Activated naive CD4-positive, alpha-beta T cell treated with anti-CD3 and anti-CD28 coated beads, Interleukin-2, amount 50 U/mL, for 72 hours (primary cell): ENCODE data around the gene KIF16B. TPM values are rescaled to one million over a fixed set of nuclear protein-coding genes. Genes with fewer than 3 reads are reported as not detected.

Source experiments
- ATAC-seq, 2 donors: fragments of 150-1000 bp; cut with Tn5 transposase; 2 replicates each; pipeline ENCODE4 v1.10.0; 2021; ENCODE audit warnings: mild to moderate bottlenecking in 2 of 2, moderate library complexity in 2 of 2
- DNase-seq, 2 donors: peaks; one replicate each; pipeline ENCODE4 v3.0.0; 2021 to 2022; ENCODE audit warnings: low spot score in 2 of 2
- H3K27ac Mint-ChIP-seq, 2 donors: one replicate each; pipeline ENCODE4 v1.8.0; 2022; ENCODE audit warnings: mild to moderate bottlenecking in 2 of 2, mixed read lengths in 2 of 2
- H3K36me3 Mint-ChIP-seq, 2 donors: one replicate each; pipeline ENCODE4 v1.8.0; 2022; ENCODE audit warnings: mixed read lengths in 2 of 2
- H3K9me3 Mint-ChIP-seq, 2 donors: one replicate each; pipeline ENCODE4 v1.8.0; 2022; ENCODE audit warnings: mixed read lengths in 2 of 2
- total RNA-seq, 2 donors: library from RNA; stranded (reverse); gene quantifications; one replicate each; pipeline ENCODE4 v1.2.3, GENCODE V29; 2022

KIF16B gene
- total RNA-seq, 2 donors from 2014 or later = 8.3 to 8.9 TPM

DNA sequence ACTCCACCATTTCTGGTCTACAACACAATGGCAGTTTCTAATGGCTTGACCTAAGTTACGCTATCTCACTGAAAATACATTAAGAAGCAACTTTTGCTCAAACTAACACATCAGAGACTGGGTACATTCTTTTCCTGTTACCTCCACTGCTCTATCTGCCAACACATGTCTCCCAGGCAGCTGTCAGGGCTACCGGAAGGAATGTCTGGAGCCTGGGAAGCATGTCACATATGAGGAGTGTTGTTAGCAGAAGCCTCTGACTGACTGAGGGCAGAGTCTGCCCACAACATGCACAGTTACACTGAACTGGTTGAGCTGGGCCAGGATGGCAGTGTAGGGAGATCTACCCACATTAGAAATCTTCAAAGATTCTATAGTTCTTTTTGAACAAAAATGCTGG is 264.5 kb downstream of the KIF16B start:
- H3K9me3 Mint-ChIP-seq = peaks cover 12 to 13% of the 10 kb centered on the region in 2 donors
- no peak for DNase-seq
- no peak for ATAC-seq
- peaks cover 35 to 38% of the 10 kb centered on the region in 2 donors for H3K36me3 Mint-ChIP-seq
- no peak overlapping the region for H3K27ac Mint-ChIP-seq

DNA sequence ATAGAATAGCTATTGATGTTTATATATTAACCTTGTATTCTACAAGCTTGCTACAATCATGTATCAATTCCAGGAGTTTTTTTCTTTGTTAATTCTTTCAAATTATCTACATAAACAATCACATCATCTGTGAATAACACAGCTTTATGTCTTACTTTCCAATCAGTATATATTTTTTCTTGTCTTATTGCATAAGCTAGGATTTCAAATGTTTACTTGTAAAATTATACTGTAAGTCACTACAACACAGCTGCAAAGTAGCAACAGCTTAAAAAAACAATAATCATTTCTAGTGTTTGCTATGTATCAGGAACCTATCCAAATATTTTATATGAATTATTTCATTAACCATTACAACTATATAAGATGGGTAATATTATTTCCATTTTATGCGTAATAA is 270.4 kb downstream of the KIF16B start:
- no peak overlapping the region for H3K27ac Mint-ChIP-seq
- DNase-seq (no peak), ATAC-seq (no peak)
- peaks cover 40 to 48% of the 10 kb centered on the region in 2 donors for H3K36me3 Mint-ChIP-seq
- H3K9me3 Mint-ChIP-seq = peaks cover 24 to 25% of the 10 kb centered on the region in 2 donors

DNA sequence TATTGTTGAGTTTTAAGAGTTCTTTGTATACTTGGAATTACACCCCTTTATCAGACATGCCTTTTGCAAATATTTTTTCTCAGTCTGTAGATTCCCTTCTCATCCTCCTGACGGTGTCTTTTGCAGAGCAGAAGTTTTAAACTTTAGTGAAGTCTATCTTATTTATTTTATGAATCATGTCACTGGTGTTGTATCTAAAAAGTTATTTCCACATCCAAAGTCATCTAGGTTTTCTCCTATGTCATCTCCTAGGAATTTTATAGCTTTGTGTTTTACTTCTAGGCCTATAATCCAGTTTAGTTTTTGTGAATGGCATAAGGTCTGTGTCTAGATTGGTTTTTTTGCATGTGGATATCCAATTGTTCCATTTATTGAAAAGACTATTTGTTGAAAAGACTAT is 271.3 kb downstream of the KIF16B start:
- Mint-ChIP-seq H3K27ac (no peak overlapping the region), H3K36me3 (peaks cover 43 to 50% of the 10 kb centered on the region in 2 donors), H3K9me3 (peaks cover 25 to 26% of the 10 kb centered on the region in 2 donors)
- ATAC-seq (no peak), DNase-seq (no peak)

DNA sequence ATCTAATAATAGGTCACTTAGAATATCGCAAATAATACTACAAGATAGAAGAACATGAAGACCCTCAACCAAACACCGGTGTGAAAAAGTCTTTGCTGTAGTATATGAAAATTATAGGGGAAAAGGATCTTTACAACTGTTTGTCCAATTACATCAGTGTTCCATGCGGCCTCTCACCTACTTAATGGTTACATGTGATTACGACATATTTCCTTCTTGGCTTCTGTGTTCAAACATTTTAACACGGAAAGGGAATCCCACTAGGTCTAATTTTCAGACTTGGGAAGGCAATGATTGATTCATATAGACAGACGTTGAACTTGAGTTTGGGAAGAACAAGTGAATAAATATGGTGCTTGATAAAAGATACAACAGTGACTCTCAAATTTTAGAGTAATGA is 273.4 kb downstream of the KIF16B start:
- peaks cover 30 to 34% of the 10 kb centered on the region in 2 donors for H3K36me3 Mint-ChIP-seq
- H3K9me3 Mint-ChIP-seq = peaks cover 13 to 18% of the 10 kb centered on the region in 2 donors
- ATAC-seq (no peak), DNase-seq (no peak)
- no peak overlapping the region for H3K27ac Mint-ChIP-seq

DNA sequence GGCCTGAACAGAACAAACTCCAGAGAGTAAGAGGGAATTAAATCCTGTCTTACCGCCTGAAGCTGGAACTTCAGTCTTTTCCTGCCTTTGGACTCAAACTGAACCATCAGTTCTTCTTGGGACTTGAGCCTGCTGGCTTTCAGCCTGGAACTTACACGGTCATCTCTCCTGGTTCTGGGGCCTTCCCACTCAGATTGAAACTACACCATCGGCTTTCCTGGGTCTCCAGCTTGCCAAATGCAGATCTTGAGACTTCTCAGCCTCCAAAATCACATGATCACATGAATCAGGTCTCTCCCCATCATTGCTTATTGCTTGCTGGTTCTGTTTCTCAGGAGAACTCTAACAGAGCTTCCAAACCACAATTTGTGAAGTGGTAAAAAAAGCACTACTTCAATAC is 276.3 kb downstream of the KIF16B start:
- peaks cover 4 to 7% of the 10 kb centered on the region in 2 donors for H3K9me3 Mint-ChIP-seq
- no peak for ATAC-seq
- peaks cover 11 to 15% of the 10 kb centered on the region in 2 donors for H3K36me3 Mint-ChIP-seq
- no peak for DNase-seq
- no peak overlapping the region for H3K27ac Mint-ChIP-seq

DNA sequence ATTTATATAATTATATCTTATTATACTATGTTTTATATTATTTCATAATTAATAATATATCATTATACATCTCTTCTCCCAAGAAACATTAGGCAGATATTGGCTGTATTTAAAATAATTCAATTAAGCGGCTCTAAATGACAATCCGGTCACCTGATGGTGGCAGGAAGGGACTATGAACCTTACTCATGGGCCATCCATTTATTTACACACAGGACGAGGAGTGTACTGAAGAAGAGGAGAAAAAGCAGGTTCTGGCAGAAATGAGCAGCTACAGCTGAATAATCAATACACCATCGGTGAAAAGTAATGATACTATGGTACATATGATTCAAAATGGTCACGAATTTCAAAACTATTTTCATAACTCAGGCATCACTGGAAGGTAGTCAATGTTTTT is 277.7 kb downstream of the KIF16B start:
- H3K27ac Mint-ChIP-seq = no peak overlapping the region
- peaks cover 7 to 13% of the 10 kb centered on the region in 2 donors for H3K36me3 Mint-ChIP-seq
- ATAC-seq = no peak
- H3K9me3 Mint-ChIP-seq = peaks cover 5 to 6% of the 10 kb centered on the region in 2 donors
- DNase-seq = no peak

DNA sequence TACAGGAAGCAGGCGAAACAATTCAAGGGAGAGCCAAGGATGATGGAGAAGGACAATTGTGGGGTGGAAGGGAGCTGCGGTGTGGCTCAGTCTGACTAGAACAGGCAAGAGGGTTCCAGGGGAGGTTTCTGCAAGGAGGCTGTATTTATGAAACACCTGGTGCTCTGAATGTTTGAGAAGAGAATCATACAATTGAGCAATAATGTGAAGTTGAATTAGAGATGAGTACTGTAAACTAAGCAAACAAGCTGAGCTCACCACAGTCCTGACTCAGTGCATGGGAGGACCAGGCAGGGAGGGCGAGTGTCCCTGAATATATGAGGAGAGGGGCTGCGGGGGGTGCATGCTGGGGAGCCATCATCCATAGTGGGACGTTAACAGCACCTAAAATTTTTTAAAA is 279.7 kb downstream of the KIF16B start:
- Mint-ChIP-seq H3K9me3 (peaks cover 8% of the 10 kb centered on the region in 2 donors), H3K27ac (no peak overlapping the region), H3K36me3 (peaks cover 23 to 25% of the 10 kb centered on the region in 2 donors)
- DNase-seq (no peak), ATAC-seq (no peak)

DNA sequence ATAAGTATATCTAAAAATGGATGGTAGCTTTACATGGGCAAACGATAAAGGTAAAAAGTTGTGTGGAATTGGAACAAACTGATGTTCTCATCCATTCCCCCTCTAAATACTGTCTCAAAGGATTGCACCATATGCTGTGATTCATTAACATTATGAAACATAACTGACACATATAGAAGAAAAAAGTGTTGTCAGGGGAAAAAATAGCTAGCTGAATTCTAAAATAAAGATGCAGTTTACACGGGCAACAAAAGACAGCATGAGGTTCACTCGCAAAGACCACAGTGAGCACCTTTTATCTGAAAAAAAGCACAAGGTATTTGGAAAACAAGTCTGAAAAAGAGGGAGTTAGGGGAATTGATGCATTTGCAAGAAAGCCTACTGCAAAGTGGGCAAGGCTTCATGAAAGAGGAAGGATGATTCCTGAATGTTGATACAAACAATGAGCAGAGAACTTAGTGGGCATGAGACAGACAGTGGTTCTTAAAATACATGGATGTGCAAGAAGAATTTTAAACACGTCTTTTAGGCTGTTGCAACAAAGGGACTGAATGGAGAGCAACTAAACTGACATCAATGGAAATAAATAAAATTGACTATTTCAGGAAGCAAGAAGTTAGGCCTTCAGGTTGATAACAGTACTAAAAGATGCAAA is 280.9 kb downstream of the KIF16B start:
- ATAC-seq = no peak
- H3K27ac Mint-ChIP-seq = no peak overlapping the region
- peaks cover 16 to 17% of the 10 kb centered on the region in 2 donors for H3K36me3 Mint-ChIP-seq
- no peak for DNase-seq
- H3K9me3 Mint-ChIP-seq = peaks cover 3 to 4% of the 10 kb centered on the region in 2 donors

DNA sequence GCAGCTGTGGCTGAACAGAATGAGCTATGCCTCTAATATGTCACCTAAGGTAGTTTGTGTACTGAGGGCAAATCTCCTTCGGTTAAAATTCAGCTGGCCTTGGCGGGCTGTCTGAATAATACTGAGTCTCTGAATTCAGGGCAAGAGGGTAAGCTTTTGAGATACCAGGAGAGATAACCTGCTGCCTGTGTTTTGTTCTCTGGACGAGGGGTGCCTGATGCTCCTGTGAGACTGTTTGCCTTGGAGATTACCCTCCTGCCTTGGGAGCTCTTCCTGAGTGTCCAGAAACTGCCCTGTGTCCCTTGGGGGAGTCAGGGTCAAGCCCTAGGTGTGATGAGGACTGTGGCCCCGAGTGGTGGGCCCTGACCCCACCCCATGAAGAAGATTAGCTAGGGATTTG is 282.9 kb downstream of the KIF16B start:
- H3K27ac Mint-ChIP-seq = peak overlapping the region in 1 of 2 donors; percentile 9
- no peak for ATAC-seq
- H3K9me3 Mint-ChIP-seq = peaks cover 3 to 4% of the 10 kb centered on the region in 2 donors
- no peak for DNase-seq
- peaks cover 17 to 27% of the 10 kb centered on the region in 2 donors for H3K36me3 Mint-ChIP-seq

DNA sequence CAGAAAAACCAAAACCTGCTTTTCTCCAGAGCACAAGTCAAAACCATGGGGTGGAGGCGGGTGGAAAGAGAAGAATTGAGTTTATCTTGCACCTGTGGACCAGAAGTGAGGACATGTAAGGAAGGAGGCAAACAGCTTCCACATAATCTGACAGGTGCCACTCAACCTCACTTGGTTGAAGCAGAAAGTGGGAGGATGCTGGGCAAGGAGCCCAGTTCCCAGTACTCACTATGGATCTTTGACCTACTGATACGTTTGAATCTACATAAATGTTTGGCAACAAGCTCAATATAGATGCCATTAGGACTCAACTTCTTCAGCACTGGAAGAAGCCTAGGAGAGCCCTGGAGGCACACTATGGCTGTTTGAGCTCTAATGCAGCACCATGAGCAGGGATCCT is 285.5 kb downstream of the KIF16B start:
- ATAC-seq = no peak
- Mint-ChIP-seq H3K36me3 (peaks cover 17 to 45% of the 10 kb centered on the region in 2 donors), H3K27ac (no peak overlapping the region), H3K9me3 (peaks cover 3 to 4% of the 10 kb centered on the region in 2 donors)
- DNase-seq = no peak

DNA sequence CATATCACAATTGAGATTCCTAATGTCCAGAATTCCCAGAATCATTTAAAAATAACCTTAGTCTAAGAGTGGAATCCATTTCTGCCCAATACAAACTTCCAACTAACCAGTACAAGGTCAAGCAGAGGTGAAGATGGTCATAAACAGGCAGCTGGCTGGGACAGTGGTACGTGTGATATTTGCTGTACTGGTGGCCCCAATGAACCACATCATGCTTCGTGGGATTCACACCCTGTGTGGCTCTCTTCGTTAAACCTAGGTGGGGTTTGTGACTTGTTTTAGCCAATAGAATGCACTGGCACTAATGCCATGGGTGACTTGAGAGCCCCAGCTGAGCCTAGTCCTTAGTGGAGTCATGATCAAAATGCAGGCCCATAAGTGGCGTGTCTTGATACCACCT is 286.6 kb downstream of the KIF16B start:
- DNase-seq = no peak
- no peak overlapping the region for H3K27ac Mint-ChIP-seq
- no peak for ATAC-seq
- peaks cover 3 to 4% of the 10 kb centered on the region in 2 donors for H3K9me3 Mint-ChIP-seq
- peaks cover 17 to 46% of the 10 kb centered on the region in 2 donors for H3K36me3 Mint-ChIP-seq

DNA sequence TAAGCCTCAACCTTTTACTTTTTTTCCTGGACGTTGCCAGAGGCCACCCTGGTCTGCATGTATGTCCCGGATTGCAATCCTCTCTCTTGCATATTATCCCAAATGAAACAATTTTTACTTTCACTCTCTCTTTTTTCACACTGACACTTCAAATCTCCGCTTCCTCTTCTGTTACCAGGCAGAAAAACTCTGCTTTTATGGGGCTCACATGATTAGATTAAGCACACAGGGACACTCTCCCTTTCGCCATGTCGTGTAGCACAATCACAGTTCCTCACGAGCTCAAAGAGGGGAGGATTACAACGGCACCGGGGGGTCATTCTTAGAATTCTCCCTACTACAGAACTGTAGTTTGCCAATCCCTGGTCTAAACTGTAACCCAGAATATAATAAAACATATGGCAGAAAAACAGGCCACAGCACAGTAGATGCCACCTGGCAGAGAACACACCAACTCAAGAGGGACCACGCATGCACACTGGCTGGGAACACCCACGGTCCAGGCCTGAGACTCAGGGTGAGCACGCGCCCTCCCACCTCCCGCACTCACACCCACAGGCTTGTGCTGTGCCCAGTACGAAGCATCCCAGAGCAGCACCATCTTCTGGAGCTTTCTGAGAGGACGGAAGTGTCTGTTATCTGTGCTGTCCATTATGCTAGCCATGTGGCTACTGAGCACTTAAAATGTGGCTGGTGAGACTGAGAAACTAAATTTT is 288.7 kb downstream of the KIF16B start:
- ATAC-seq (no peak), DNase-seq (no peak)
- peaks cover 6 to 35% of the 10 kb centered on the region in 2 donors for H3K36me3 Mint-ChIP-seq
- H3K27ac Mint-ChIP-seq = no peak overlapping the region
- no peaks in the 10 kb centered on the region for H3K9me3 Mint-ChIP-seq

DNA sequence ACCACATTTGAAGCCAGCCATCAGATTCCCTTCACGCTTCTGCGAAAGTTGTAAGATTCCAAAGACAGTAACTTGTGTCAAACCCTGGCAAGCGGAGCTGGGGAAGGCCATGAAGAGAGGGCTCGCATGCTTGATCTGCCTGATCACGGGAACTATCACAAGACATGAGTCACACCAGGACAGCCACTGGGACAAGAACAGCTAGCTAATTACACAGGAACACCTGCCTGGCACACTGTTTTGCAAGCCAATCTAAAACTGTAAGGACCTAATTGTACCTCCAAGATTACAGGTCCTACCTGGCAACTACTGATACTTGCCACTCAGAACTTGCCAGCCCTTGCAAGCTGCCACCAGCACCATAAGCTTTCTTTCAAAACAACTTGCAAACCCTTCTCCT is 289.3 kb downstream of the KIF16B start:
- no peak overlapping the region for H3K27ac Mint-ChIP-seq
- no peak for DNase-seq

DNA sequence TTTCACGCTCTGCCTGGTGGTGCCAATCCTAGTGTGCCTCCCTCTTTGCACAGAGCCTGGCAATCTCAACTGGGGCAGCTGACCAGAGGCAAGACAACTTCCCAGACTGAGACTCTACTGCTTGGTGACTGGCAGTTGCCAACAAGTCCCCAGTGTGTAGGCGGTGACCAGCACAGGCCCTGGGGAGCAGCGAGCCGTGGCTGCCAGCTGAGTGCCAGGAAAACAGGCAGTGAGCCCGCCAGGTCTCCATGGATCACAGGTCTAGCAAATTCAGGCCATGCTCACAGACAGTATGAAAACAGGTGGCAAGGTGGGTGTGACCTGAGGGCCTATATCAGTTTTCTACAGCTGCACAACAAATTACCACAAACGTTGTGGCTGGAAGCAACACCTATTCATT is 289.9 kb downstream of the KIF16B start:
- Mint-ChIP-seq H3K27ac (no peak overlapping the region), H3K36me3 (peaks cover 0 to 30% of the 10 kb centered on the region in 2 donors), H3K9me3 (no peaks in the 10 kb centered on the region)
- no peak for ATAC-seq
- no peak for DNase-seq

More for the DNA sequence above, 289.3 kb downstream of the KIF16B start:
- Mint-ChIP-seq H3K9me3 (no peaks in the 10 kb centered on the region), H3K36me3 (peaks cover 0 to 30% of the 10 kb centered on the region in 2 donors)
- ATAC-seq = no peak

DNA sequence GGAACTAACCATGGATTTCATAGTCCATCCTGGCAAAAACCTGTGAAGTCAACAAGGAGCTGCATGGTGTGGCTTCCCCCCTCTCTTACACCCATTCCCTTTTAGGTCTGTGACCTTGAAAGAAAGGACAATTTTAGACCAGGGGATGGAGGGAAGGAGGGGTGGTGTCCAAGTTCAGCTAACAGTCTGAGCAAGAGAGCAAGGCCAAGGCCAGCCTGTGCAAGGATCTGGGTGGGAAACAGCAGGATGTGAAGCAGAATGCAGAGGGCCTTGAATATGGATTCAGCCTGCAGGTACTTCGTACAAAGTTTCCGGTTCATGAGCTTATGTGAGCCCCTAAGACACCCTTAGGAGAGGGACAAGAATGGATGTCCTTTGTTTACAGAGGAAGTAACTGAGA is 293.0 kb downstream of the KIF16B start:
- no peak for ATAC-seq
- Mint-ChIP-seq H3K27ac (no peak overlapping the region), H3K9me3 (no peaks in the 10 kb centered on the region), H3K36me3 (peaks cover 0 to 24% of the 10 kb centered on the region in 2 donors)
- no peak for DNase-seq

DNA sequence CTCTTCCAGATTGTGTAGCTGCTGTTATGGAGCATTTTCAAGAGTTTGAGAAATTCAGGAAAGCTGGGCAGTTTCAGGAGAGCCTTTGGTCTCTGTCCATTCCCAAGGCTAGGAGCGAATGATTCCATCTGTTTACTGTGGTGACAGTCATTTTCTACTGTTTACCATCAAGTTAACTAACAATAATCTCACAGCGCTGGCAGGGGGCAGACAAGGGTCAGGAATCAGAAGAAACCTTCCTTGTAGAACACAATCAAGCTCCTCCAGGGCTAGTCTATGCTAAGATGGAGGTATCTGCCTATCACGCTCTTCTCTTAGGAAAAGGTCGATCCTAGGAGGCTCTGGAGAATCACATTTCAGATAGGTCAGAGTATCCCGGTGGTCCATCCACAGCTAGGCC is 293.9 kb downstream of the KIF16B start:
- DNase-seq (no peak), ATAC-seq (no peak)
- Mint-ChIP-seq H3K9me3 (no peaks in the 10 kb centered on the region), H3K27ac (no peak overlapping the region), H3K36me3 (peaks cover 0 to 20% of the 10 kb centered on the region in 2 donors)

DNA sequence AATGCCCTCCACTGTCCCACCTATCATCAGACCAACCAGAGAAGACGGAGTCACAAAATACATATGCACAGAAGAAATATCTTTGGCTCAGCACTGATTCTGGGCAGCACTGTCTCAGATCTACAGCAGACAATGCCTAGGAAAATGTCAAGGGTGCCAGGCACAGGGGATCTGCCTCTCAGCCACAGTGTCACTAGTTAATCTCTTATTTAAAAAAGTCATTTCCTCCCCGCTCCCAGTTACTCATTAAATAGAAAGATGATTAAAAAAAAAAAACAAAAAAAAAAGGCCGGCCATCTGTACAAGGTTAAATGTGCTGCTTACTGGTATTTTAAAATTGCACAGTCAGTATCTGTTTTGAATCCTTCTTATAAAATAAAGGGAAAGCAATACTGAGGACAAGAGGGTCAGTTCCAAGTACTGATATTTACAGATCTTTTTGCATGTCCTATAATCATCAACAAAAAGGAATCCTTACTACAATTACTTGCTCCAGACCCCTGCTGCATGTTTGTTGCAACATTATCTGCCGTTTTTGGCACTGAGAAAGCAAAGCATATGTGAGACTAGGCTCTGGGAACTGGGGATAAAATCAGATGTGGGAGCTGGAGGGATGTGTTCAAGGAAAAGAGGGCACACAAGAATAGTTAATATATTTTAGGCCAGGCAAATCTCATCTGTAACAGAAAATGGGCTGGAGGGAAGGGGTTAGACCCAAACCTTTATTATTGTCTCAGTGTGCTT is 299.3 kb downstream of the KIF16B start:
- peaks cover 0 to 20% of the 10 kb centered on the region in 2 donors for H3K36me3 Mint-ChIP-seq
- DNase-seq (no peak), ATAC-seq (no peak)
- no peak overlapping the region for H3K27ac Mint-ChIP-seq
- H3K9me3 Mint-ChIP-seq = no peaks in the 10 kb centered on the region
